ENCODE results near the gene WDR6.
A peak's percentile ranks its signal among the peaks of the same experiment; 100 is the strongest.

The WDR6 gene, protein sequence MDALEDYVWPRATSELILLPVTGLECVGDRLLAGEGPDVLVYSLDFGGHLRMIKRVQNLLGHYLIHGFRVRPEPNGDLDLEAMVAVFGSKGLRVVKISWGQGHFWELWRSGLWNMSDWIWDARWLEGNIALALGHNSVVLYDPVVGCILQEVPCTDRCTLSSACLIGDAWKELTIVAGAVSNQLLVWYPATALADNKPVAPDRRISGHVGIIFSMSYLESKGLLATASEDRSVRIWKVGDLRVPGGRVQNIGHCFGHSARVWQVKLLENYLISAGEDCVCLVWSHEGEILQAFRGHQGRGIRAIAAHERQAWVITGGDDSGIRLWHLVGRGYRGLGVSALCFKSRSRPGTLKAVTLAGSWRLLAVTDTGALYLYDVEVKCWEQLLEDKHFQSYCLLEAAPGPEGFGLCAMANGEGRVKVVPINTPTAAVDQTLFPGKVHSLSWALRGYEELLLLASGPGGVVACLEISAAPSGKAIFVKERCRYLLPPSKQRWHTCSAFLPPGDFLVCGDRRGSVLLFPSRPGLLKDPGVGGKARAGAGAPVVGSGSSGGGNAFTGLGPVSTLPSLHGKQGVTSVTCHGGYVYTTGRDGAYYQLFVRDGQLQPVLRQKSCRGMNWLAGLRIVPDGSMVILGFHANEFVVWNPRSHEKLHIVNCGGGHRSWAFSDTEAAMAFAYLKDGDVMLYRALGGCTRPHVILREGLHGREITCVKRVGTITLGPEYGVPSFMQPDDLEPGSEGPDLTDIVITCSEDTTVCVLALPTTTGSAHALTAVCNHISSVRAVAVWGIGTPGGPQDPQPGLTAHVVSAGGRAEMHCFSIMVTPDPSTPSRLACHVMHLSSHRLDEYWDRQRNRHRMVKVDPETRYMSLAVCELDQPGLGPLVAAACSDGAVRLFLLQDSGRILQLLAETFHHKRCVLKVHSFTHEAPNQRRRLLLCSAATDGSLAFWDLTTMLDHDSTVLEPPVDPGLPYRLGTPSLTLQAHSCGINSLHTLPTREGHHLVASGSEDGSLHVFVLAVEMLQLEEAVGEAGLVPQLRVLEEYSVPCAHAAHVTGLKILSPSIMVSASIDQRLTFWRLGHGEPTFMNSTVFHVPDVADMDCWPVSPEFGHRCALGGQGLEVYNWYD

DNA sequence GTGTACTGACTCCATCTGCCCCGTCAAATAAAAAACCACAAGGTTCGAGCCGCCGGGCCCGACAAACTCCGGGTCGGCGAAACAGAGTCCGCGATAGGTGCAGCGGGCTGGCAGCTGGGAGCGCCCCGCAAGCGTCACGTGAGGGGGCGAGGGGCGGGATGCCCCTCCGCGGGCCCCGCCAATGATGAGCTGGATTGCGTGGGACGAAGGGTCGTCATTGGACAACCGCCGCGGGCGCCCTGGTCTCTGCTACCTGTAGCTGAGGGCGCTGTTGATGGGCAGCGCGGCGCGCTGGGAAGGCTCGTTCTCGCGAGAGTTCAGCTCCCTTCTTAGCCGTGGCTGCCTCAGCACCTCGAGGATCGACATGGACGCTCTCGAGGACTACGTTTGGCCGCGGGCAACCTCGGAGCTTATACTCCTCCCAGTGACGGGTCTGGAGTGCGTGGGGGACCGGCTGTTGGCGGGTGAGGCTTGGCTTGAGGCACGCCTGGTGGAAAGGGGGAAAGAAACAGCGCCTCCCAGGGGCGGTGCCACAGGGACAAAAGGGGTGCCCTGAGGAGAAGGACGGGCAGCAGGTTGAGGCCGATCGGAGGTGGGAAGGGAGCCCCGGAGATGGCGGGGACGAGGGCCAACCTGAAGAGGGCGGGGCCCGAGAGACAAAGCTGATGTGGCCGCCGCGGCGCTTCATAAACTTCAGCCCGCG lies at the start of gene WDR6:
TSS of gene WDR6 (plus strand) at position 324 of the 703 bp plus-strand sequence. CDS start at position 365, 41 bp downstream.
- DNase-seq = peak; percentile 94

DNA sequence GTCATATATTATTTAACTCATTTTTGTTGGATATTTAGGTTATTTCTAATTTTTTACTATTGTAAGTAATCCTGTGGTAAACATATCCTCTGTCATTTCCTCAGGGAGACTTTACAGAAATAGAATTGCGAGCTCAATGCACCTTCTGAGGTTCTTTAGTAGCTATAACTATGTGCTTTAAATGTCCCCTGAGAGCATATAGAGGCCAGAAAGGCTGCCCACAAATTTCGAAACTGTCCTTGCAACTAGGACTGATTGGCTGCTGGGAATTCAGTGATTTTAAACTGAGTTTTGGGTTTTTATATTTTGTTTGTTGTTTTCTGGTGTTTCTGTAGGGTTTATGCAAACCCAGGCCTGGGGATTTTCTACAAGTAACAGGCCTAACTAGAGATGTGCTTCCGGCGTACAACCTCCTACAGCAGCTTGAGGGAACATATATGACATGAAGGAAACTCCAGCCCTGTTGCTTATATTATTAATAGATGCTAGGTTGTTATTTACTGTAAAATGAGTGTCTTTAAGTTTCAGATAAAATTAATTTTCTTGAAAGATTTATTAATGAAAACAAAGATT lies 46.3 kb upstream of the WDR6 start:
- DNase-seq = no peak

DNA sequence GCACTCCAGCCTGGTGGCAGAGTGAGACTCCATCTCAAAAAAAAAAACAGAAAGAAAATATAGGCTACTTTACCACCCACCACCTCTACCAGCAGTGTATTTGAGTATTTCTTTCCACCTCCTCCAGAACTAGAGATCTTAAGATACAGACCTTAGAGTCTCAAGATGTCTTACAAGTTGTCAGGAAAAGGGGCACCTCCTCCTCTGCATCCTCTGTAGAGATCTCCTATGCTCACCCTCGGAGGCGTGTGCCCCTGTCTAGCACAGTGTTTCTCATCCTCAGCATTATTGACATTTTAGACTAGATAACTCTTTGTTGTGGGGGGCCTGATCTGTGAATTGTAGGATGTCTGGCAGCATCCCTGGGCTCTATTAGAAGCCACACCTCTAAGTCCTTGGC lies 44.9 kb upstream of the WDR6 start:
- no peak for DNase-seq

DNA sequence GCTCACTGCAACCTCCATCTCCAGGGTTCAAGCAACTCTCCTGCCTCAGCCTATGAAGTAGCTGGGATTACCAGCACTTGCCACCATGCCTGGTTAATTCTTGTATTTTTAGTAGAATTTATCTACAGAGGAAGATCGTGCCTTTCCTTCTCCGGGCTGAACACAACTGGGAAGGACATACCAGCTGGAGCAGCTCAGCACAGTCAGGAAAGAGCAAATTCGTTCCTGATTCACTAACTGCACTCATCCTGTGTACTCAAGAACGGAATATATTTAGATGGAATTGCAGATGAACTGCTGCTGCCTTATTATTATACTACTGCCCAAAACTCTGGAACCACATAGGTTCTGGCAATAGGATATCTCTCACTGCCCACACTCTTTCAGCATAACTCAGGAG lies 44.3 kb upstream of the WDR6 start:
- no peak for DNase-seq

DNA sequence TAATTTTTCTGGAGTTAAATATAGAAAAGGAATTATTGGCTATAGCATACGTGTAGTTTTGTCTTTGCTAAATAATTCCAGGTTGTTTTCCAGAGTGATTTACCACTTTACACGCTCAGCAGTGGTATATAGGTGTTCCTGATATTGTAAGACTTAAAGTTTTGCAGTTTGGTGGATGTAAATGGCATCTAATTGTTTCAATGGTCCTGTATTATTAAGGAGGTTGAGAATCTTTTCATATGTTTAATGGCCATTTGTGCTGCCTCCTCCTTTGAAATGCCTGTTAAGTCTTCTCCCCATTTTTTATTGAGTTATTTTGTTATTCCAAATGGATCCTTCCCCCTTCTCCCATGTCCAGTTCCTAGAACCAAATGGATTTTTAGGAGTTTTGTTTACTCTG lies 43.6 kb upstream of the WDR6 start:
- DNase-seq = no peak

DNA sequence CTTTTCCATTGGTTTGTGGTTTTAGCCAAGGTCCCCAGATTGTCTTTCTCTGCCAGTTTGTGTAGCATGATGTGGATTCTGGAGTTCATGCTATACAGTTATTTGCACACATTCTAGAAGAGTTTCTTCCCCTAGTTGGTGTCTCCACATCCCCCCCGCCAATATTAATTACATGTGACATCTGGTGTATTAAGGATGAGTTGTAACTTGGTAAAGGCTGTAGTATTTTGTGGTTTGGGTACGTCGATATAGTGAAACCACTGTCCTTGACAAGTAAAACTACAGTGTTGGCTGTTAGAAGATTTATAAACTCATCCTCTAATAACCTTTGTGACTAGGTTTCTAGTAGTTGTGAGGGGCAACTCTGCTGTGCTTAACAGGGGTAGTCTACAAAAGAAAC lies 40.8 kb upstream of the WDR6 start:
- DNase-seq = no peak

DNA sequence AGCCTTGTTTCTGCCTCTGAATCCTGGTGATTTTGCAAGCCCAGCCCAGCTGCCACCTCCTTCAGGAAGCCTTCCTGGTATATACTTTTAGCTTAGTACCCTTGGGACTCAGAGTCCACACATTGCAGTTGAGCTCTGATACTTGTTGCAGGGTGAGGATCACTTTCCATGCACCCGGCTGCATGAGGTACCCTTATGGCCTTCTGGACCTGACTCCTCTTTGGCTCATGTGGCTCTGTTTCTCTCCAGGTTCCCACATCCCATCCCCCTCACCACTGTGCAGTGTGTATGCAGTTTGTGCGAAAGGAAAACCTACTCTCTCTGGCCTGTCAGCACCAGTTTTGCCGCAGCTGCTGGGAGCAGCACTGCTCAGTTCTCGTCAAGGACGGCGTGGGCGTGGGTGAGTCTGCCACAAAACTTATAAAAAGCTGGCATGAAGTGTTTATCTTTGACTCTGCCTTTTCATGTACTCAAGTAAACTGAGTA lies 40.3 kb upstream of the WDR6 start:
- DNase-seq = no peak

DNA sequence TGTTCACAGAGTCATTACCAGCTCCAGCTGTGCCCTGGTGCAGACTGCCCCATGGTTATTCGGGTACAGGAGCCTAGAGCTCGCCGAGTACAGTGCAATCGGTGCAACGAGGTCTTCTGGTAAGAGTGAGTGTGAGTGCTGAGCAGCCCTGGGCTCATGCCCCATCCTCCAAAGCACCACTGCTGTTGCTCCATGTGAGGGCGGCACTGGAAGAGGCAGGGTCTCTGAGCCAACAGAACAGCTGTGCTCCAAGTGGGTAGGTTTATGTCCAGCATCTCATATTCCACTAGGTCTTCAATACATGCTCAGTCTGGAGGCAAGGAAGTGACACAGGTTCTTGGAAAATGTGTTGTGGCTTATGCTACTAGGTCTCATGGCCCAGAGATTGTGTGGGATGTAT lies 36.6 kb upstream of the WDR6 start:
- no peak for DNase-seq

DNA sequence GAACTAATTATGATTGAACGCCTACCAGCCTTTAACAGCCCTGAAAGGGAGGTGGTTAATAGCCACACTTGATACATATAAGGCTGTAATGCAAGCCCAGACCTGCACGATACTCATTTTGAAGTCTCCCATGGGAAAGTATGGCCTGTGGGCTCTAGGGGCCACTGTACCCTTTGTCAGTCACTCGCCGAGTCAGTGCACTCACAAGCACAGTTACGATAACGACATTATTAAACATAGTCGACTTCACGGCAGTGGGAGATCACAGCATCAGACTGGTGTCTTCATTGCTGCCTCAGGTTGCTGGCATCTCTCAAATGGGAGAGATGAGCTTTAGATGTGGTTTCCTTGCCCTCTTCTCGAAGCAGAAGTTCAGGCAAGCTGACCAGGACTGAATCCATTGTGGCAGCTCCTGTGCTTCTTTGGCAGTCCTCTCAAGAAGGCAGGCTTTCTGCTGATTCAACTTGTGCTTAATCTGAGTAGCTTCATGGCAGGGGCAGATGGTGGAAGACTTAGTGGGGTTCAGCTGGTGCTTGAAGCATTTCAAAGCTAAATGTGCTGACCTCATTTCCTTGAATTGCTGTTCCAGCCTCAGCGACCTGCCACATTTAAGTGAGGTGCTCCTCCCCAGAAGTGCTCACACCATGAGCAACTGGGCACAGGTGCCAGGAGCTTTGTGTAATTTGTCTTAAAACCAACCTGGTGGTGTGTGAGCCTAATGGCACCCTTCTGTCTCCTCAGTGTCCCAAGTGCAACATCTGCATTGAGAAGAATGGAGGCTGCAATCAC lies 32.9 kb upstream of the WDR6 start:
- DNase-seq = no peak

DNA sequence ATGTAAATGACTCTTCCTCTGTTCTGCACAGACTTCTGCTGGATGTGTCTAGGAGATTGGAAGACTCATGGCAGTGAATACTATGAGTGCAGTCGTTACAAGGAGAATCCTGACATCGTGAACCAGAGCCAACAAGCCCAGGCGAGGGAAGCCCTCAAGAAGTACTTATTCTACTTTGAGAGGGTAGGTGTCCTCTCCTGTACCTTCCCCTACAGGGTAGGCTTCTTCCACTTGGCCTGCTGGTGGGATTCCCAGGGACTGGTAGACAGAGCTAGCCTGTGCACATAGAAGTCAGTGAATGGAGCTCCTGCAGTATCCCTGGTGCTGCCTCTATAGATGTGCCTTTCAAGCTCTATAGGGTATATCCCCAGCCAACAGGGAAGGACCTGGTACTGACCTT lies 27.7 kb upstream of the WDR6 start:
- DNase-seq = no peak

DNA sequence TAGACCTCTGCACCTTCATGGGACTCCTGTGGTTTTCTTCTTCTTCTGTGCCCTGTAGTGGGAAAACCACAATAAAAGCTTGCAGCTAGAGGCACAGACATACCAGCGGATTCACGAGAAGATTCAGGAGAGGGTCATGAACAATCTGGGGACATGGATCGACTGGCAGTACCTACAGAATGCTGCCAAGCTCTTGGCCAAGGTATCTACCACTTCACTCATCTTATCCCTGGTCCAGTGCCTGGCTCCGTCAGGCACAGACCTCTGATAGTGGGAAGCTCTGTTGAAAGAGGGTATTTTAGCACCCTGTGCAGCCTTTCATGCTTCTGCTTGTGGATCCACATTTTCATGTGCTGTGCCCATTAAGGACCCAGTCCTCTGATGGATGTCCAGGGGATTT lies 26.9 kb upstream of the WDR6 start:
- DNase-seq = no peak

DNA sequence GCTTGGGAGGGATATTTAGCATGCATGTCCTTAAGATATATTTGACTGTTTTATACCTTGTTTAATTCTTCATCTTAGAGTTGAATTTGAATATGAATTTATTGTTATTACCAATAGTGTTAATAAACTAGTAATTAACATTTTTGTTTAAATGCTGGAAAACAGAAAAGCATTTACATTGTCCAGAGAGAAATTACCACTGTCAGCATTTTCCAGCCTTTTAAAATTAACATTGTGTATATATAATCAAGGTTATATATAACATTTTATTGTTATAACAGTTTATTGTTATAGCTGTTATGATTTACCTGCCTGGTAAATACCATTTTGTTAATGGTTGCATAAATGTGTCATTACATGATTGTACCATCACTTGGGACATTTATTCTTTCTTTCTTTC lies 25.2 kb upstream of the WDR6 start:
- no peak for DNase-seq

DNA sequence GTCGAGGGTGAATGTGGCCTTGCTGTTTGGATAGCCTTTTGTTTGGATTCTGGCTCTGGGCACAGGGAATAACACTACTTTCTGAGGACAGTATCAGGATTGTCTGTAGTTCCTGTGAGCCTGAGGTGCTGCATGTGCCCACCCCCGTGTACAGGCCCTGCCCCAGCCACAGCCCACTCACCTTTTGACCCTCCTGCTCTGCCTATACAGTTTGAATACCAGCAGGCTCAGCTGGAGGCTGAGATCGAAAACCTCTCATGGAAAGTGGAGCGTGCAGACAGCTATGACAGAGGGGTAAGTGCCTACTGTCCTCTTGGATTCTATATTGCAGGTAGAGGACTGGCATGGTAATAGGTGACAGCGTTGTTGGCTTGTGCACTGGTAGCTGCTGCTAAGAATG lies 24.5 kb upstream of the WDR6 start:
- DNase-seq = no peak

DNA sequence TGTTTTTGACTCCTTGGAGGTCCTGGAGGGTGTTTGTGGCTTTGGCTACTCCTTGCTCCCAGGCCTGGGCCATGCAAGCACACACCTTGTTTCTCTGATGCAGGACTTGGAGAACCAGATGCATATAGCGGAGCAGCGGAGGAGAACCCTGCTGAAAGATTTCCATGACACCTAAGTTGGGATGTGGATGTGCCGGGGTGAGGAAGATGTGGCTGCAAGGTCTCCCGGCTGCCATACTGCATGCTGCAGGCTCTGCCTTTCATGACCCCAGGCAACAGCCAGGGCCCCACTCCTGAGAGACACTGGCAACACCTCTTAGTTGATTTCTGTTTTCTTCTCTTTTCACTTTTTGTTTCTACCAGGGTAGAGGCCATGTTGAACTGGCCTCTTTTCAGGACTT lies 24.1 kb upstream of the WDR6 start:
- no peak for DNase-seq

DNA sequence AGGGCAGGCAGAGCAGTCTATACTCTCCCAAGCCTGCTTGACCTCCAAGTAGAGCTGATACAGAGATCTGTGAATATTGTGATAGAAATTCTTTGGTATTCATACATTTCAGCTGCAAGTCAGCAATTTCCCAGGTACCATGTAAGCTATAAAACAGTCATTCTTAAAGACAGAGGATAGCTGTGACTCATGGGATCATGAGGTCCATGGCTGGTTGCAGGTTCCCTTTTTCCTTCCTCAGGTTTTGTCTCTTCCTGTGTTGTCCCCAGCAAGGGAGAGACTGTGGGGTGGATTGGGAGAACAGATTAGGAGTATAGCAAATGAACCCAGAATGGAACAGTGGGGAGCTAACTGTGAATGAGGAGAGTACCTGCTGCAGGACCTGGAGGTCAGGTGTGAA lies 22.5 kb upstream of the WDR6 start:
- no peak for DNase-seq

DNA sequence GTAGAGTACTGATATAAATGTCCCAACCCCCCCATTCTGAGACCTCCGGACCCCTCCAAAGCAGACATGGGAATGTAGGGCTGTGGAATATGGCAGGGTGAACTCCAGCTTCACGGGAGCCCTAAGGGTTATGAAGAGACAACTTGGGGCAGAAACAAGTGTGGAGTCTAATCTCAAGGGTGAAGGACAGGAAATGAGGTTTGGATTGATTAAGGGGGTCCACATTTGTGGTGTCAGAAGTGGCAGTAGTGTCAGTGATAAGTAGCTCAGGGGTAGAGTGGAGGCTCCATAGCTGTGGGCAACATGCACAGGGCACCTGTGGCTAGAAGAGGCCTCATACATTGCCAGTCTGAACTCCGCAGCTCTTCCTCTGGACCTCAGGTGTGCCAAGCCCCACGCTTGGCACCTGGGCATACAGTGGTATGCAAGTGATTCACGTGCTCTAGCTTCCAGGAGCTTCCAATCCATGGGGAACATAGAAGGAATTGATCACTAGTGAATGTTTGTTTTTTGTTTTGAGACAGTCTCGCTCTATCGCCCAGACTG lies 21.3 kb upstream of the WDR6 start:
- DNase-seq = no peak

DNA sequence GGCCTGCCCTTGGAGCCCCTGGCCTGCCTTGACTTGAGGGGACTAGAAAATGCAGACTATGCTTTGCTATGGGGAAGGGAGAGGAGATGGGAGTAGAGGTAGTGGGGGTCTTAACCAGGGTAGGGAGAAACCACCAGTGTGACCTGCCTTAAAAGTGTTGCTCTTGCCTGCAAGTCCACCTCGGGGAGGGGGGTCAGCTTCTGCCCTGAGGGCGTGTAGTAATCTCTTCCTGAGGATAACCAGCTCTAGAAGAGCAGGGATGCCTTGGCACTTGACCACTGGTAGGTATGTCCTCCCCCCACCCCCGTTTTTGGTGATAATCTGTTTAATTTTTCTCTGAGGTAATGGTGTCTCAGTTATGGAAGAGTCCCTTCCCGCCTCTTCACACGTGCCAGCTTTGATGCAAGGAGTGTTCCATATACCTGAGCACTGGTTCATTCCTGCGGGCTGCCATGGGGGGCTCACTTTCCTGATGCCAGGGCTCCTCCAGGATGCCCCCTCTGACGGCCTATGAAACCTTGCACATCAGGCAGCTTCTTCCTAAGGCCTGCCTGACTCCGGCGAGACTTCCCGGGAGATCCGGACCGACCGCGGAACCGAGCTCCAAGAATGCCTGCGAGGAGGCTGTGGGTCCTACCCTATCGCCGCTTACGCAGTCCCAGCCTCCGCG lies 17.9 kb upstream of the WDR6 start:
- no peak for DNase-seq

DNA sequence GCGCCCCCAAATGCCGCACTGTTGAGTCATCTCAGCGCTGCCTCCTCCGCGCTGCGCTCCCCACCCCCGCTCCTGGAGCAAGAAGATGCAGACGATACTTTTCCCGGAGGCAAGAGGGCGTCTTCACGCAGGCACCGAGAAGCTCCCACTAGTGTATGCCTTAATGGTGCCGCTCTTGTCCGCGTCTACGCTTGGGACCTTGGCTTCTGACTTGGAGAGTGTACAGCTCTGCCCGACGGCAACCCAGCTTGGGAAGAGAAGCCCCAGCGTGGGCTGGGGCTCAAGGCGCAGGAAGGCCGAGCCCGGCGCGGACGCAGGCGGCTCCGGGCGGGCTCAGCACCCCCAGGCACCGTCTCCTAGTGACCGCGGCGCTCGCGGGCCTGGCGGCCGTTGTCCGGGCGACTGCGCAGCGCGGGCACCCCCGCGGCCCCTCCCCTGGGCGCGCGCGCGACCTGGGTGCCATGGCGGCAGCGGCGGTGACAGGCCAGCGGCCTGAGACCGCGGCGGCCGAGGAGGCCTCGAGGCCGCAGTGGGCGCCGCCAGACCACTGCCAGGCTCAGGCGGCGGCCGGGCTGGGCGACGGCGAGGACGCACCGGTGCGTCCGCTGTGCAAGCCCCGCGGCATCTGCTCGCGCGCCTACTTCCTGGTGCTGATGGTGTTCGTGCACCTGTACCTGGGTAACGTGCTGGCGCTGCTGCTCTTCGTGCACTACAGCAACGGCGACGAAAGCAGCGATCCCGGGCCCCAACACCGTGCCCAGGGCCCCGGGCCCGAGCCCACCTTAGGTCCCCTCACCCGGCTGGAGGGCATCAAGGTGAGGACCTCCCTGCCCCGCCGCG lies 17.2 kb upstream of the WDR6 start, which contains the start of gene P4HTM:
TSS of gene P4HTM (plus strand) at position 446 of the 840 bp plus-strand sequence. CDS start at position 462, 16 bp downstream.
- peak; percentile 91 for DNase-seq

DNA sequence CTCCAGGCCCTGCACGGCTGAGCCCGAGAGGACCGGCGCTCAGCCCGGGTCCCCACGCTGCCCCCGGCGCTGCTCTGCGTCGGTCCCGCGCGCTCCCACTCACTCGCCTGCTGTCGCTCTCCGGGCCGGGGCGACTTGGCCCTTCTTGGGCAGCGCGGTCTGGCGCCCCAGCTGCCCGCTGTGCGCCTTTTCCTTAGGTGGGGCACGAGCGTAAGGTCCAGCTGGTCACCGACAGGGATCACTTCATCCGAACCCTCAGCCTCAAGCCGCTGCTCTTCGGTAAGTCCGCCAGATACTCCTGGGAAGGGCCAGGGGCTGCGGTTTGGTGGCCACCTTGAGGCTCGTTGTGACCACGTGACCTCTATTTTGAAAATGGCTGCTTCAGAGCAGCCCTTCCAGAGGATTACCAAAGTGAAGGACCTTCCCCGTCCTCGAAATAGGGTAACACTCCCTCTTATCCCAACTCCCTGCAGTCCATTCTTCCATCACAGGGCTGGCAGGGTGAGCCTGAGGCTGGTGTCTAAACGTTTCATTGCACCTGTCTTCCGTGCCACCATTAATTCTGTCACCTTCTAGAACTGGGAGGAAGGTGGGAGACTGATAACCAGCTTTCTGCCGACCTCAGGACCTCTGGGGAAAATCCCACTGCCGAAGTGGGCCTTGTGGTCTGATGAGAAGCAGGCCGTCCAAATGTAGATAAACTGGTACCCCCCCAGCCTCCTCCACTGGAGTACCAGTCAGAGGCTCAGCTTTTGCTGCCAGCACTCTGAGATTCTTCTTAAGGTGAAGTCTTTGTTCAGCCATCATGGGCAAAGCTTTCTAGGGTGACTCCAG lies 16.3 kb upstream of the WDR6 start:
- DNase-seq = peak; percentile 49
